ENCODE data around the gene TINCR.

Gene TINCR

GRCh38 chr19:5588906-5589676 lies 21.3 kb upstream of the TINCR start:
- no peak for DNase-seq

- DNase-seq: no peak
Observed at GRCh38 chr19:5588441-5588840, 20.7 kb upstream of the TINCR start.

- DNase-seq: no peak
Observed at GRCh38 chr19:5587661-5588060, 19.9 kb upstream of the TINCR start.

GRCh38 chr19:5587071-5587455 lies 19.3 kb upstream of the TINCR start:
- no peak for DNase-seq

GRCh38 chr19:5586300-5587070 lies 18.7 kb upstream of the TINCR start:
- DNase-seq: no peak

- no peak for DNase-seq
Observed at GRCh38 chr19:5585461-5586299, 17.9 kb upstream of the TINCR start.

- DNase-seq: no peak
Observed at GRCh38 chr19:5580161-5580571, 12.4 kb upstream of the TINCR start.

- DNase-seq: no peak
Observed at GRCh38 chr19:5579697-5580096, 11.9 kb upstream of the TINCR start.

- no peak for DNase-seq
Observed at GRCh38 chr19:5579286-5579685, 11.5 kb upstream of the TINCR start.

GRCh38 chr19:5578097-5578846 lies 10.5 kb upstream of the TINCR start:
- peak; percentile 43 for DNase-seq

GRCh38 chr19:5575590-5575989 lies 7.8 kb upstream of the TINCR start:
- no peak for DNase-seq

GRCh38 chr19:5572556-5573286 lies 5.0 kb upstream of the TINCR start:
- DNase-seq: no peak

GRCh38 chr19:5571777-5572176 lies 4.0 kb upstream of the TINCR start:
- DNase-seq: no peak

- DNase-seq: no peak
Observed at GRCh38 chr19:5567970-5568407, 236 bp upstream of the TINCR start.

- no peak for DNase-seq
Observed at GRCh38 chr19:5564930-5565329, 2.8 kb downstream of the TINCR start.

GRCh38 chr19:5563935-5564612 lies 3.7 kb downstream of the TINCR start:
- peak; percentile 37 for DNase-seq

- DNase-seq: no peak
Observed at GRCh38 chr19:5563008-5563431, 4.7 kb downstream of the TINCR start.

GRCh38 chr19:5562280-5562679 lies 5.5 kb downstream of the TINCR start:
- no peak for DNase-seq

- no peak for DNase-seq
Observed at GRCh38 chr19:5561559-5561958, 6.2 kb downstream of the TINCR start.

- DNase-seq: no peak
Observed at GRCh38 chr19:5560156-5560555, 7.6 kb downstream of the TINCR start.

- DNase-seq: no peak
Observed at GRCh38 chr19:5559804-5560133, 8.0 kb downstream of the TINCR start.

Data from fibroblast of skin of back (primary cell).